Measurements from ENCODE around the gene GREB1L.

Gene GREB1L

GRCh38 chr18:21444465-21445212, 202.6 kb downstream of the GREB1L start:
- no peak overlapping the region for H3K18ac ChIP-seq (ENCODE audit: low read length)
- no peaks in the 10 kb centered on the region for H3K79me2 ChIP-seq (ENCODE audit: control insufficient read depth, insufficient read depth, low read length, poor library complexity)
- H3K4me2 ChIP-seq (ENCODE audit: low read length): no peak overlapping the region
- H3K23ac ChIP-seq (ENCODE audit: low read length): no peak overlapping the region
- peaks cover 6 to 15% of the 10 kb centered on the region in 2 experiments for H3K36me3 ChIP-seq (ENCODE audit: control insufficient read depth in 1 of 2, insufficient read depth in 2 of 2, low read length in 2 of 2)
- H4K8ac ChIP-seq (ENCODE audit: low read depth, low read length): no peak overlapping the region
- H2BK120ac ChIP-seq (ENCODE audit: insufficient read depth, low read length, poor library complexity): no peak overlapping the region
- no peak overlapping the region for H3K4me3 ChIP-seq (ENCODE audit: low read depth, low read length)
- no peak overlapping the region for H2BK5ac ChIP-seq (ENCODE audit: low read depth, low read length, poor library complexity)
- H3K9me3 ChIP-seq (ENCODE audit: insufficient read depth, low read depth, low read length): no peaks in the 10 kb centered on the region
- no peak overlapping the region for H2AK5ac ChIP-seq (ENCODE audit: low read length)
- peak; percentile 12 to 66 for DNase-seq
- WGBS (ENCODE audit: extremely low coverage, insufficient coverage, insufficient read length): 100% methylated on average over 1 of the region's 6 CpGs
- H3K9ac ChIP-seq (ENCODE audit: low read length): no peak overlapping the region
- no peak overlapping the region for H4K91ac ChIP-seq (ENCODE audit: low read depth, low read length)
- H3K4ac ChIP-seq (ENCODE audit: low read depth, low read length): no peak overlapping the region
- H3K27ac ChIP-seq (ENCODE audit: low read depth, low read length): no peak overlapping the region
- H3K4me1 ChIP-seq (ENCODE audit: control insufficient read depth in 1 of 2, insufficient read depth in 2 of 2, low read length in 2 of 2): peaks cover 12 to 13% of the 10 kb centered on the region in 2 experiments
- peaks cover 12% of the 10 kb centered on the region for H3K79me1 ChIP-seq (ENCODE audit: low read length)
- no peak overlapping the region for H3K14ac ChIP-seq (ENCODE audit: low read length)
- H3K27me3 ChIP-seq (ENCODE audit: insufficient read depth, low read length): no peaks in the 10 kb centered on the region
- no peak overlapping the region for H2AFZ ChIP-seq (ENCODE audit: insufficient read depth, low read length, poor library complexity)
- H4K12ac ChIP-seq (ENCODE audit: low read depth, low read length): no peak overlapping the region
- no peak overlapping the region for H2BK12ac ChIP-seq (ENCODE audit: low read length)

GRCh38 chr18:21448299-21448698, 206.3 kb downstream of the GREB1L start:
- Histone ChIP-seq H3K9me3 (ENCODE audit: insufficient read depth, low read depth, low read length) (no peaks in the 10 kb centered on the region), H3K4me1 (ENCODE audit: control insufficient read depth in 1 of 2, insufficient read depth in 2 of 2, low read length in 2 of 2) (peaks cover 7 to 10% of the 10 kb centered on the region in 2 experiments), H3K36me3 (ENCODE audit: control insufficient read depth in 1 of 2, insufficient read depth in 2 of 2, low read length in 2 of 2) (peaks cover 2 to 14% of the 10 kb centered on the region in 2 experiments), H4K12ac (ENCODE audit: low read depth, low read length) (no peak overlapping the region), H2BK12ac (ENCODE audit: low read length) (no peak overlapping the region), H3K4me2 (ENCODE audit: low read length) (no peak overlapping the region), H3K14ac (ENCODE audit: low read length) (no peak overlapping the region), H2AK5ac (ENCODE audit: low read length) (no peak overlapping the region), H3K27ac (ENCODE audit: low read depth, low read length) (no peak overlapping the region), H3K23ac (ENCODE audit: low read length) (no peak overlapping the region), H4K8ac (ENCODE audit: low read depth, low read length) (no peak overlapping the region), H3K18ac (ENCODE audit: low read length) (no peak overlapping the region), H3K79me2 (ENCODE audit: control insufficient read depth, insufficient read depth, low read length, poor library complexity) (no peaks in the 10 kb centered on the region), H3K27me3 (ENCODE audit: insufficient read depth, low read length) (no peaks in the 10 kb centered on the region), H3K79me1 (ENCODE audit: low read length) (peaks cover 10% of the 10 kb centered on the region), H3K9ac (ENCODE audit: low read length) (no peak overlapping the region), H2AFZ (ENCODE audit: insufficient read depth, low read length, poor library complexity) (no peak overlapping the region), H2BK120ac (ENCODE audit: insufficient read depth, low read length, poor library complexity) (no peak overlapping the region), H2BK5ac (ENCODE audit: low read depth, low read length, poor library complexity) (no peak overlapping the region), H4K91ac (ENCODE audit: low read depth, low read length) (no peak overlapping the region), H3K4me3 (ENCODE audit: low read depth, low read length) (no peak overlapping the region), H3K4ac (ENCODE audit: low read depth, low read length) (no peak overlapping the region)
- no peak for DNase-seq

GRCh38 chr18:21449367-21450290, 207.6 kb downstream of the GREB1L start:
- Histone ChIP-seq H3K4me2 (ENCODE audit: low read length) (no peak overlapping the region), H2BK12ac (ENCODE audit: low read length) (no peak overlapping the region), H3K79me2 (ENCODE audit: control insufficient read depth, insufficient read depth, low read length, poor library complexity) (no peaks in the 10 kb centered on the region), H3K36me3 (ENCODE audit: control insufficient read depth in 1 of 2, insufficient read depth in 2 of 2, low read length in 2 of 2) (peaks cover 4 to 23% of the 10 kb centered on the region in 2 experiments), H2AFZ (ENCODE audit: insufficient read depth, low read length, poor library complexity) (no peak overlapping the region), H3K4ac (ENCODE audit: low read depth, low read length) (no peak overlapping the region), H4K8ac (ENCODE audit: low read depth, low read length) (no peak overlapping the region), H2BK5ac (ENCODE audit: low read depth, low read length, poor library complexity) (no peak overlapping the region), H3K27ac (ENCODE audit: low read depth, low read length) (no peak overlapping the region), H3K79me1 (ENCODE audit: low read length) (peaks cover 10% of the 10 kb centered on the region), H3K9me3 (ENCODE audit: insufficient read depth, low read depth, low read length) (no peaks in the 10 kb centered on the region), H2AK5ac (ENCODE audit: low read length) (peak overlapping the region; percentile 64), H4K12ac (ENCODE audit: low read depth, low read length) (no peak overlapping the region), H3K9ac (ENCODE audit: low read length) (no peak overlapping the region), H4K91ac (ENCODE audit: low read depth, low read length) (no peak overlapping the region), H3K18ac (ENCODE audit: low read length) (no peak overlapping the region), H2BK120ac (ENCODE audit: insufficient read depth, low read length, poor library complexity) (no peak overlapping the region), H3K4me1 (ENCODE audit: control insufficient read depth in 1 of 2, insufficient read depth in 2 of 2, low read length in 2 of 2) (peaks cover 7 to 17% of the 10 kb centered on the region in 2 experiments), H3K27me3 (ENCODE audit: insufficient read depth, low read length) (no peaks in the 10 kb centered on the region), H3K4me3 (ENCODE audit: low read depth, low read length) (no peak overlapping the region), H3K14ac (ENCODE audit: low read length) (no peak overlapping the region), H3K23ac (ENCODE audit: low read length) (no peak overlapping the region)
- no CpG with 5 or more reads among the region's 5 CpGs for WGBS (ENCODE audit: extremely low coverage, insufficient coverage, insufficient read length)
- DNase-seq: peak in 1 of 2 donors; percentile 62

GRCh38 chr18:21450503-21450902, 208.5 kb downstream of the GREB1L start:
- H3K4me3 ChIP-seq (ENCODE audit: low read depth, low read length): no peak overlapping the region
- WGBS (ENCODE audit: extremely low coverage, insufficient coverage, insufficient read length): no CpG with 5 or more reads among the region's 2 CpGs
- H3K14ac ChIP-seq (ENCODE audit: low read length): no peak overlapping the region
- H3K27me3 ChIP-seq (ENCODE audit: insufficient read depth, low read length): no peaks in the 10 kb centered on the region
- no peak overlapping the region for H2AK5ac ChIP-seq (ENCODE audit: low read length)
- H3K18ac ChIP-seq (ENCODE audit: low read length): no peak overlapping the region
- H3K23ac ChIP-seq (ENCODE audit: low read length): no peak overlapping the region
- no peak overlapping the region for H3K4me2 ChIP-seq (ENCODE audit: low read length)
- no peaks in the 10 kb centered on the region for H3K79me2 ChIP-seq (ENCODE audit: control insufficient read depth, insufficient read depth, low read length, poor library complexity)
- no peaks in the 10 kb centered on the region for H3K9me3 ChIP-seq (ENCODE audit: insufficient read depth, low read depth, low read length)
- H3K4ac ChIP-seq (ENCODE audit: low read depth, low read length): no peak overlapping the region
- peaks cover 7 to 17% of the 10 kb centered on the region in 2 experiments for H3K4me1 ChIP-seq (ENCODE audit: control insufficient read depth in 1 of 2, insufficient read depth in 2 of 2, low read length in 2 of 2)
- no peak overlapping the region for H2AFZ ChIP-seq (ENCODE audit: insufficient read depth, low read length, poor library complexity)
- H3K36me3 ChIP-seq (ENCODE audit: control insufficient read depth in 1 of 2, insufficient read depth in 2 of 2, low read length in 2 of 2): peaks cover 6 to 21% of the 10 kb centered on the region in 2 experiments
- H4K91ac ChIP-seq (ENCODE audit: low read depth, low read length): no peak overlapping the region
- no peak overlapping the region for H2BK120ac ChIP-seq (ENCODE audit: insufficient read depth, low read length, poor library complexity)
- no peak overlapping the region for H3K27ac ChIP-seq (ENCODE audit: low read depth, low read length)
- no peak overlapping the region for H2BK5ac ChIP-seq (ENCODE audit: low read depth, low read length, poor library complexity)
- peaks cover 10% of the 10 kb centered on the region for H3K79me1 ChIP-seq (ENCODE audit: low read length)
- no peak overlapping the region for H3K9ac ChIP-seq (ENCODE audit: low read length)
- no peak overlapping the region for H2BK12ac ChIP-seq (ENCODE audit: low read length)
- H4K12ac ChIP-seq (ENCODE audit: low read depth, low read length): no peak overlapping the region
- no peak for DNase-seq
- H4K8ac ChIP-seq (ENCODE audit: low read depth, low read length): no peak overlapping the region

All from trophoblast cell (in vitro differentiated cells and primary cell).